ENCODE data around the gene PIH1D2. TPM values are rescaled to one million over a fixed set of nuclear protein-coding genes. Genes with fewer than 3 reads are reported as not detected.

PIH1D2 gene
- total RNA-seq, 1 donor from 2014 or later: 0.44 TPM

DNA sequence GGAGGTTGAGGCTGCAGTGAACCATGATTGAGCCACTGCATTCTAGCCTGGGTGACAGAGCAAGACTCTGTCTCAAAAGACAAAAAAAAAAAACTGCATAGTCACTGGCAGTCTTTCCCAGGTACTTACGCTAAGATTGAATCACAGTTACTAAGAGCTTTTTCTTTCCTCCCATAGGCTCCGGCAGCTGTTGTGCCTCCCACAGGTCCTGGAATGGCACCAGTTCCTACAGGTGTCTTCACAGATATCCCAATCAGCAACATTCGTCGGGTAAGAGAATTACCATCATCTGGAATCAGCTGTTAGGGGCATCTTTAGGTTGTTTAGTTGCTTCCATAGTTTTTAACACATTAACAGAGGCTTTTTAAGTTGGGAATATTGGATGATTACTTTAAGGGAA lies 28.9 kb downstream of the PIH1D2 start:
- ATAC-seq (ENCODE audit: low read depth) (no peak), DNase-seq (no peak)
- Mint-ChIP-seq H3K36me3 (ENCODE audit: low read depth) (peaks cover 65% of the 10 kb centered on the region), H3K27me3 (no peaks in the 10 kb centered on the region), H3K27ac (no peak overlapping the region), H3K4me1 (peaks cover 31% of the 10 kb centered on the region), H3K4me3 (no peak overlapping the region), H3K9me3 (no peaks in the 10 kb centered on the region)
- TF ChIP-seq, protein P1, sequence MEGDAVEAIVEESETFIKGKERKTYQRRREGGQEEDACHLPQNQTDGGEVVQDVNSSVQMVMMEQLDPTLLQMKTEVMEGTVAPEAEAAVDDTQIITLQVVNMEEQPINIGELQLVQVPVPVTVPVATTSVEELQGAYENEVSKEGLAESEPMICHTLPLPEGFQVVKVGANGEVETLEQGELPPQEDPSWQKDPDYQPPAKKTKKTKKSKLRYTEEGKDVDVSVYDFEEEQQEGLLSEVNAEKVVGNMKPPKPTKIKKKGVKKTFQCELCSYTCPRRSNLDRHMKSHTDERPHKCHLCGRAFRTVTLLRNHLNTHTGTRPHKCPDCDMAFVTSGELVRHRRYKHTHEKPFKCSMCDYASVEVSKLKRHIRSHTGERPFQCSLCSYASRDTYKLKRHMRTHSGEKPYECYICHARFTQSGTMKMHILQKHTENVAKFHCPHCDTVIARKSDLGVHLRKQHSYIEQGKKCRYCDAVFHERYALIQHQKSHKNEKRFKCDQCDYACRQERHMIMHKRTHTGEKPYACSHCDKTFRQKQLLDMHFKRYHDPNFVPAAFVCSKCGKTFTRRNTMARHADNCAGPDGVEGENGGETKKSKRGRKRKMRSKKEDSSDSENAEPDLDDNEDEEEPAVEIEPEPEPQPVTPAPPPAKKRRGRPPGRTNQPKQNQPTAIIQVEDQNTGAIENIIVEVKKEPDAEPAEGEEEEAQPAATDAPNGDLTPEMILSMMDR (IDR thresholded peaks at IDR 0.05): no peak
- POLR2A ChIA-PET: no interaction called here
- intact Hi-C loops (cut with micrococcal nuclease): no loop called here
- CTCF ChIA-PET: no interaction called here

DNA sequence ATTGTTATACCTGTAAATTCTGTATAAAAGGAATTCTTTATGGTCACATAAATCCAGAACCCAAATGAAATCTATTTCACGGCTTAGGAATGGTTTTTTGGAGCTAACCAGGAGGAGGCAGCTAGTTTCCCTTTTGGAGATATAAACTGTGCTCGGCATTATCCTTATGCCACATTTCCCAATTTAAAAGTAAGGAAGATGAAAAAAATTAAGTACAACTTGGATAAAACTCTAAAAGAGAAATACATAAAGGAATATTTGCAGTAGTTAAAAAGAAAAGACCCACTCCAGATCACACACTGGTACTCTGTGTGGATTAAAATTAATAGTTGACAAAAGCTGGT lies 30.9 kb downstream of the PIH1D2 start:
- TF ChIP-seq, protein P1 (IDR thresholded peaks at IDR 0.05): no peak
- Mint-ChIP-seq H3K27me3 (no peaks in the 10 kb centered on the region), H3K4me3 (no peak overlapping the region), H3K36me3 (ENCODE audit: low read depth) (peaks cover 72% of the 10 kb centered on the region), H3K9me3 (no peaks in the 10 kb centered on the region), H3K4me1 (peaks cover 11% of the 10 kb centered on the region), H3K27ac (no peak overlapping the region)
- CTCF ChIA-PET: no interaction called here
- intact Hi-C loops (cut with micrococcal nuclease): no loop called here
- no peak for DNase-seq
- no peak for ATAC-seq (ENCODE audit: low read depth)
- POLR2A ChIA-PET: interaction anchor here (1.1 kb wide), 1 partner anchor 15 kb away, joined by 6 read pairs; no protein-coding TSS in a partner anchor

DNA sequence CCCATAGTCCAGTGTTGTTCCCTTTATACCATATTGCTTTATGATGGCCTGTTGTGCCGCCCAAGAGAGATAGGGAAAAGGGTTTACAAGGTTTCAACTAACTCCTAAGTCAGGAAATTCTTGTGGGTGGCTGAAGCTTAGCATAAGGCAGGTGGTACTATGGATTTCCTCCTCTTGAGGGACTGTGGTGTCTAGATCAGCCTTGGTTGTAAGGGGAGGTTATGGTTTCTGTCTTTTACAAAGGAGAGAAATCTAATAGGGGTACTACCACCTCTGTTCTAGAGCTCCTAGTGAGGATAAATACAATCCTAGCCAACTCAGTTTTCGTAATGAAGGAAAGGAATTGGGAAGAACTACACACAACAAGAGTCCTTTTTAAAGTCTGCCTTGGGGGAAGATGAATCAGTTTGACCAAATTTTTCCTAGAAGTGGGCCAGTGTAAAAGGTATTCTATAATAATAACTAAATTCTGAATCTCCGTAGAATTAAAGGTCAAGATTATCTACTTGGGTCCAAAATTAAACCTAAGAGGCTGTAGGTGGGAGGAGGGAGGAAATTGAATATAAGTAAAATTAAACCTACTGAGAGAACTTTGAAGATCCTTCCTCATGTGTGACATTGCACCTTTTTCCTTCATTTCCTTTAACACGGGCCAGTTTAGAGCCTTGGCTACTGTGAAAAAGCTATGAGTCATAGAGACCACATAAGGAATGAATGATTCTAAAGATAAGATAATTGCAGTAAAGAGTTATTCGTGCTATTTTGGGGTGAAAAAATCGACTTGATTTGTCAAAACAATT lies 31.5 kb downstream of the PIH1D2 start:
- H3K27me3 Mint-ChIP-seq: no peaks in the 10 kb centered on the region
- CTCF ChIA-PET: no interaction called here
- H3K27ac Mint-ChIP-seq: no peak overlapping the region
- no peaks in the 10 kb centered on the region for H3K9me3 Mint-ChIP-seq
- peaks cover 5% of the 10 kb centered on the region for H3K4me1 Mint-ChIP-seq
- H3K4me3 Mint-ChIP-seq: no peak overlapping the region
- no peak for DNase-seq
- no peak for ATAC-seq (ENCODE audit: low read depth)
- TF ChIP-seq, protein P1 (IDR thresholded peaks at IDR 0.05): no peak
- intact Hi-C loops (cut with micrococcal nuclease): no loop called here
- POLR2A ChIA-PET: interaction anchor here (1.0 to 1.1 kb wide), 2 partner anchors 14 to 18 kb away, joined by 3 to 6 read pairs; partner anchors contain the start of gene DLAT
- H3K36me3 Mint-ChIP-seq (ENCODE audit: low read depth): peaks cover 76% of the 10 kb centered on the region

DNA sequence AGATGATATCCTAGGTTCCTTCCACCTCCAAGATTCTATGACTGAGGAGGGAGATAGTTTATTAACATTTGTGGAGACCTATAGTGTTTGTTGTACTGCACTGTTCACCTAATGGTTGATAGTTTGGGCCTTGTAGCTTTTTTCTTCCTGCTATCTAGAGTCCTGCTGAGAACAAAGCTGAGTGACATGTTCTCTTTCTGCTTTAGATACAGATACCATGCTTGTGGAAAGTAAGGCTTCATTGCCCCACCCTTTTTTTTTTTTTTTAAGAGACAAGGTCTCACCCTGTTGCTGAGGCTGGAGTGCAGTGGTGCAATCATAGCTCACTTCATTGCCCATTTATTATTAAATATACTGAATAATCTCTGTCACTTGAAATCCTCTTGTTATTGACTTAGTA lies 36.3 kb downstream of the PIH1D2 start:
- peaks cover 2% of the 10 kb centered on the region for H3K4me1 Mint-ChIP-seq
- H3K9me3 Mint-ChIP-seq: no peaks in the 10 kb centered on the region
- no peak overlapping the region for H3K4me3 Mint-ChIP-seq
- peaks cover 63% of the 10 kb centered on the region for H3K36me3 Mint-ChIP-seq (ENCODE audit: low read depth)
- no peak overlapping the region for H3K27ac Mint-ChIP-seq
- ChIA-PET CTCF (no interaction called here), POLR2A (no interaction called here)
- ATAC-seq (ENCODE audit: low read depth) (no peak), DNase-seq (no peak)
- TF ChIP-seq, protein P1 (IDR thresholded peaks at IDR 0.05): no peak
- no peaks in the 10 kb centered on the region for H3K27me3 Mint-ChIP-seq
- intact Hi-C loops (cut with micrococcal nuclease): no loop called here

DNA sequence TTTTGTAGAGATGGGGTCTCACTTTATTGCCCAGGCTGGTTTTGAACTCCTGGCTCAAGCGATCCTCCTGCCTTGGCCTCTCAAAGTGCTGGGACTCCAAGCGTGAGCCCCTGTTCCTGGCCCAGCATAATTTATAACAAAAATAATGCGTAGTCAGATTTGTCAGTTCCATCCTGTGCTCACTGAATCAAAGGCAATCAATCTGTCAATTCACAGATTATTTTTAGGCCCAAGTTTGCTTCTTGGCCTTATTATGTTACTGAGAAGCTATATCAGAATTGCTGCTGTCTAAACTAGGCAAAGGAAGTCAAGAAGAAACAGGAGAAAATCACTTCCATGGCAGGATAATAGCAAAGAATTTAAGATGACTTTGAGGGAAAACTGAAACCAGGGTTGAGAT lies 39.9 kb downstream of the PIH1D2 start:
- Mint-ChIP-seq H3K4me3 (no peak overlapping the region), H3K27me3 (no peaks in the 10 kb centered on the region), H3K4me1 (peaks cover 2% of the 10 kb centered on the region), H3K27ac (no peak overlapping the region), H3K9me3 (no peaks in the 10 kb centered on the region), H3K36me3 (ENCODE audit: low read depth) (peaks cover 67% of the 10 kb centered on the region)
- ATAC-seq (ENCODE audit: low read depth) (no peak), DNase-seq (no peak)
- TF ChIP-seq, protein P1 (IDR thresholded peaks at IDR 0.05): no peak
- intact Hi-C loops (cut with micrococcal nuclease): no loop called here
- ChIA-PET POLR2A (no interaction called here), CTCF (no interaction called here)
